Ishikawa (cell line): ENCODE results near the gene RCL1.

ENCODE experiments used
- CEBPB ChIP-seq: IDR thresholded peaks from 2 replicates; pipeline ENCODE4 v1.6.1; 2012
- CREB1 ChIP-seq: IDR thresholded peaks from 2 replicates; pipeline ENCODE4 v1.6.1; 2012; ENCODE audit warnings: low read depth
- EGR1 ChIP-seq: IDR thresholded peaks from 2 replicates; pipeline ENCODE4 v1.6.1; 2012
- EP300 ChIP-seq: IDR thresholded peaks from 2 replicates; pipeline ENCODE4 v1.6.1; 2012; ENCODE audit warnings: borderline replicate concordance
- FOXM1 ChIP-seq: IDR thresholded peaks from 2 replicates; pipeline ENCODE4 v1.6.1; 2012; ENCODE audit warnings: low read depth, borderline replicate concordance
- MAX ChIP-seq: IDR thresholded peaks from 2 replicates; pipeline ENCODE4 v1.6.1; 2012
- NFIC ChIP-seq: IDR thresholded peaks from 2 replicates; pipeline ENCODE4 v1.6.1; 2012
- RAD21 ChIP-seq: IDR thresholded peaks from 2 replicates; pipeline ENCODE4 v1.6.1; 2012; ENCODE audit warnings: low read depth
- REST ChIP-seq: IDR thresholded peaks from 2 replicates; pipeline ENCODE4 v1.6.1; 2012; ENCODE audit warnings: low read depth, mild to moderate bottlenecking
- TAF1 ChIP-seq: IDR thresholded peaks from 2 replicates; pipeline ENCODE4 v1.6.1; 2012; ENCODE audit warnings: low read depth, mild to moderate bottlenecking
- TCF12 ChIP-seq: IDR thresholded peaks from 2 replicates; pipeline ENCODE4 v1.6.1; 2012; ENCODE audit warnings: low read depth
- TEAD4 ChIP-seq: IDR thresholded peaks from 2 replicates; pipeline ENCODE4 v1.6.1; 2012
- USF1 ChIP-seq: IDR thresholded peaks from 2 replicates; pipeline ENCODE4 v1.6.1; 2012
- YY1 ChIP-seq: IDR thresholded peaks from 2 replicates; pipeline ENCODE4 v1.6.1; 2012; ENCODE audit warnings: low read depth
- ZBTB7A ChIP-seq: IDR thresholded peaks from 2 replicates; pipeline ENCODE4 v1.6.1; 2012; ENCODE audit warnings: low read depth

RCL1 gene

GRCh38 chr9:4792572-4793458, at the start of gene RCL1:
RCL1 (plus strand) TSS chr9:4792944; CDS start chr9:4793092, 148 bp downstream.
- TF ChIP-seq TAF1, result no peak; the same call in 1 of the 2 replicates
- peak; percentile 24; the same call in 1 of the 2 replicates for TF ChIP-seq EP300
- peak; percentile 89 for TF ChIP-seq MAX
- TF ChIP-seq EGR1, result 0 out of 2 replicates have a peak, but pooled peaks have one; percentile 24
- TF ChIP-seq NFIC, result no peak
- TF ChIP-seq CEBPB, result no peak
- TF ChIP-seq TCF12, result 0 out of 2 replicates have a peak, but pooled peaks have one; percentile 42
- TF ChIP-seq FOXM1, result no peak
- TF ChIP-seq USF1, result peak; percentile 70
- 0 out of 2 replicates have a peak, but pooled peaks have one; percentile 16 for TF ChIP-seq ZBTB7A
- TF ChIP-seq TEAD4, result no peak
- no peak for TF ChIP-seq CREB1

GRCh38 chr9:4743131-4743875, 49.4 kb upstream of the RCL1 start:
- TF ChIP-seq EP300 (no peak; the same call in 1 of the 2 replicates), MAX (no peak), TEAD4 (peak; percentile 62; the same call in 1 of the 2 replicates)

- TF ChIP-seq MAX, result no peak
- no peak for TF ChIP-seq TCF12
- TF ChIP-seq USF1, result no peak
- no peak for TF ChIP-seq EGR1
- no peak for TF ChIP-seq YY1
- no peak for TF ChIP-seq NFIC
- no peak for TF ChIP-seq CEBPB
- no peak for TF ChIP-seq TEAD4
- TF ChIP-seq CREB1, result no peak
- no peak for TF ChIP-seq RAD21
- TF ChIP-seq TAF1, result no peak
- no peak for TF ChIP-seq EP300
These were observed 46.3 kb upstream of the RCL1 start for GRCh38 chr9:4746278-4747030.

GRCh38 chr9:4748612-4749011, 44.1 kb upstream of the RCL1 start:
- TF ChIP-seq YY1, result no peak
- no peak for TF ChIP-seq REST
- no peak for TF ChIP-seq FOXM1
- no peak for TF ChIP-seq NFIC
- TF ChIP-seq TCF12, result no peak
- no peak for TF ChIP-seq TAF1
- TF ChIP-seq TEAD4, result no peak
- no peak for TF ChIP-seq EGR1
- TF ChIP-seq RAD21, result no peak
- no peak for TF ChIP-seq CEBPB
- no peak for TF ChIP-seq ZBTB7A
- no peak for TF ChIP-seq CREB1

GRCh38 chr9:4750023-4750673, 42.6 kb upstream of the RCL1 start:
- peak; percentile 60 for TF ChIP-seq RAD21
- TF ChIP-seq USF1, result no peak

- TF ChIP-seq TEAD4 (no peak), YY1 (no peak), NFIC (no peak), USF1 (no peak), TCF12 (no peak), MAX (no peak), ZBTB7A (no peak), RAD21 (no peak), CREB1 (no peak)
These were observed 37.6 kb upstream of the RCL1 start for GRCh38 chr9:4755026-4755609.
